Stimulated activated CD4-positive, alpha-beta T cell treated with anti-CD3 and anti-CD28 coated beads, Interleukin-2, amount 100 ng/mL, for 4 hours (primary cell): Measurements from ENCODE around the gene HEG1.
"Not testable (repeated sequence)": the region's sequence is repeated elsewhere in the genome, so short reads cannot be mapped to it uniquely, and the experiment has no call there.

Source experiments
- DNase-seq: peaks from one replicate; pipeline ENCODE4 v3.0.0-alpha.2; 2020; ENCODE audit warnings: low read depth

HEG1 gene

GRCh38 chr3:124986192-124987143, 69.3 kb downstream of the HEG1 start:
- DNase-seq, result no peak

GRCh38 chr3:124985349-124985748, 70.4 kb downstream of the HEG1 start:
- DNase-seq, result no peak

- DNase-seq, result no peak
Measured at GRCh38 chr3:124984754-124985153, 71.0 kb downstream of the HEG1 start.

GRCh38 chr3:124982855-124983254, 72.9 kb downstream of the HEG1 start:
- no peak for DNase-seq

- no peak for DNase-seq
Measured at GRCh38 chr3:124981472-124981871, 74.3 kb downstream of the HEG1 start.

- DNase-seq, result no peak
Measured at GRCh38 chr3:124978627-124979026, 77.2 kb downstream of the HEG1 start.

- no peak for DNase-seq
Measured at GRCh38 chr3:124976383-124976782, 79.4 kb downstream of the HEG1 start.

GRCh38 chr3:124974691-124975090, 81.1 kb downstream of the HEG1 start:
- DNase-seq, result no peak

- no peak for DNase-seq
Measured at GRCh38 chr3:124973290-124973689, 82.5 kb downstream of the HEG1 start.

- no peak for DNase-seq
Measured at GRCh38 chr3:124972457-124972856, 83.3 kb downstream of the HEG1 start.

- DNase-seq, result no peak
Measured at GRCh38 chr3:124969963-124970722, 85.7 kb downstream of the HEG1 start.

GRCh38 chr3:124969190-124969589, 86.6 kb downstream of the HEG1 start:
- no peak for DNase-seq

GRCh38 chr3:124967964-124968363, 87.8 kb downstream of the HEG1 start:
- no peak for DNase-seq

- DNase-seq, result no peak
Measured at GRCh38 chr3:124966521-124967445, 89.0 kb downstream of the HEG1 start.

GRCh38 chr3:124965413-124965812, 90.4 kb downstream of the HEG1 start:
- no peak for DNase-seq

GRCh38 chr3:124964387-124964786, 91.4 kb downstream of the HEG1 start:
- no peak for DNase-seq

GRCh38 chr3:124963755-124964154, 92.0 kb downstream of the HEG1 start:
- no peak for DNase-seq

- DNase-seq, result no peak
Measured at GRCh38 chr3:124962403-124962940, 93.3 kb downstream of the HEG1 start.

- DNase-seq, result no peak
Measured at GRCh38 chr3:124960698-124961097, 95.1 kb downstream of the HEG1 start.

GRCh38 chr3:124960105-124960504, 95.7 kb downstream of the HEG1 start:
- DNase-seq, result no peak

- DNase-seq, result not testable (repeated sequence)
Measured at GRCh38 chr3:124957951-124958350, 97.8 kb downstream of the HEG1 start.
